ENCODE measurements around the gene DNAJB8.

DNA sequence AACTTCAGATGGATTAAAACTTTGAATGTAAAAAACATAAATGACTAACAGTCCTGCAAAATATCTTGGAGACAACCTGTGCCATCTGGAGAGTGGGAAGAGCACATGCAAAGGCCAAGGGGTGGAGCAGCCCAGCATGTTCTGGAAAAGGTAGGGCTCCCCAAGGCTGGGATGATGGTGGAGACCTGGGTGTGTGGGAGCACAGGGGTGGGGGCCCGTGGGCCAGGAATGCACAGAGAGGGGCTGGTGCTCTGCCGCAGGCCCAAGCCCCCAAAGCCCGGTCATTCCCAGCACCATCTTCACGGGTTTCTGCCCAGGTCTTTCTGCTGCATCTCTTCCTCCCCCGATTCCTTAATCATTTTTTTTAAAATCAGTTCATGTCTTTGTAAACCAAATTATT, 36.0 kb upstream of the DNAJB8 start:
- TF ChIP-seq SP1 (IDR thresholded peaks at IDR 0.05) (no peak), GABPA (IDR thresholded peaks at IDR 0.05 in 1 of 2, conservative IDR thresholded peaks at IDR 0.05 in 1 of 2) (no peak), RXRA (IDR thresholded peaks at IDR 0.05) (no peak), TAF1 (conservative IDR thresholded peaks at IDR 0.05) (no peak), YY1 (IDR thresholded peaks at IDR 0.05) (no peak), EGR1 (IDR thresholded peaks at IDR 0.05; ENCODE audit: low read depth in 2 of 2) (no peak)
- TF ChIP-seq, protein P1, sequence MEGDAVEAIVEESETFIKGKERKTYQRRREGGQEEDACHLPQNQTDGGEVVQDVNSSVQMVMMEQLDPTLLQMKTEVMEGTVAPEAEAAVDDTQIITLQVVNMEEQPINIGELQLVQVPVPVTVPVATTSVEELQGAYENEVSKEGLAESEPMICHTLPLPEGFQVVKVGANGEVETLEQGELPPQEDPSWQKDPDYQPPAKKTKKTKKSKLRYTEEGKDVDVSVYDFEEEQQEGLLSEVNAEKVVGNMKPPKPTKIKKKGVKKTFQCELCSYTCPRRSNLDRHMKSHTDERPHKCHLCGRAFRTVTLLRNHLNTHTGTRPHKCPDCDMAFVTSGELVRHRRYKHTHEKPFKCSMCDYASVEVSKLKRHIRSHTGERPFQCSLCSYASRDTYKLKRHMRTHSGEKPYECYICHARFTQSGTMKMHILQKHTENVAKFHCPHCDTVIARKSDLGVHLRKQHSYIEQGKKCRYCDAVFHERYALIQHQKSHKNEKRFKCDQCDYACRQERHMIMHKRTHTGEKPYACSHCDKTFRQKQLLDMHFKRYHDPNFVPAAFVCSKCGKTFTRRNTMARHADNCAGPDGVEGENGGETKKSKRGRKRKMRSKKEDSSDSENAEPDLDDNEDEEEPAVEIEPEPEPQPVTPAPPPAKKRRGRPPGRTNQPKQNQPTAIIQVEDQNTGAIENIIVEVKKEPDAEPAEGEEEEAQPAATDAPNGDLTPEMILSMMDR (IDR thresholded peaks at IDR 0.05; ENCODE audit: low read depth, low read length, missing input control) = no peak
- TF ChIP-seq, protein P2, sequence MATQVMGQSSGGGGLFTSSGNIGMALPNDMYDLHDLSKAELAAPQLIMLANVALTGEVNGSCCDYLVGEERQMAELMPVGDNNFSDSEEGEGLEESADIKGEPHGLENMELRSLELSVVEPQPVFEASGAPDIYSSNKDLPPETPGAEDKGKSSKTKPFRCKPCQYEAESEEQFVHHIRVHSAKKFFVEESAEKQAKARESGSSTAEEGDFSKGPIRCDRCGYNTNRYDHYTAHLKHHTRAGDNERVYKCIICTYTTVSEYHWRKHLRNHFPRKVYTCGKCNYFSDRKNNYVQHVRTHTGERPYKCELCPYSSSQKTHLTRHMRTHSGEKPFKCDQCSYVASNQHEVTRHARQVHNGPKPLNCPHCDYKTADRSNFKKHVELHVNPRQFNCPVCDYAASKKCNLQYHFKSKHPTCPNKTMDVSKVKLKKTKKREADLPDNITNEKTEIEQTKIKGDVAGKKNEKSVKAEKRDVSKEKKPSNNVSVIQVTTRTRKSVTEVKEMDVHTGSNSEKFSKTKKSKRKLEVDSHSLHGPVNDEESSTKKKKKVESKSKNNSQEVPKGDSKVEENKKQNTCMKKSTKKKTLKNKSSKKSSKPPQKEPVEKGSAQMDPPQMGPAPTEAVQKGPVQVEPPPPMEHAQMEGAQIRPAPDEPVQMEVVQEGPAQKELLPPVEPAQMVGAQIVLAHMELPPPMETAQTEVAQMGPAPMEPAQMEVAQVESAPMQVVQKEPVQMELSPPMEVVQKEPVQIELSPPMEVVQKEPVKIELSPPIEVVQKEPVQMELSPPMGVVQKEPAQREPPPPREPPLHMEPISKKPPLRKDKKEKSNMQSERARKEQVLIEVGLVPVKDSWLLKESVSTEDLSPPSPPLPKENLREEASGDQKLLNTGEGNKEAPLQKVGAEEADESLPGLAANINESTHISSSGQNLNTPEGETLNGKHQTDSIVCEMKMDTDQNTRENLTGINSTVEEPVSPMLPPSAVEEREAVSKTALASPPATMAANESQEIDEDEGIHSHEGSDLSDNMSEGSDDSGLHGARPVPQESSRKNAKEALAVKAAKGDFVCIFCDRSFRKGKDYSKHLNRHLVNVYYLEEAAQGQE (IDR thresholded peaks at IDR 0.05) = no peak
- TF ChIP-seq, protein P3, sequence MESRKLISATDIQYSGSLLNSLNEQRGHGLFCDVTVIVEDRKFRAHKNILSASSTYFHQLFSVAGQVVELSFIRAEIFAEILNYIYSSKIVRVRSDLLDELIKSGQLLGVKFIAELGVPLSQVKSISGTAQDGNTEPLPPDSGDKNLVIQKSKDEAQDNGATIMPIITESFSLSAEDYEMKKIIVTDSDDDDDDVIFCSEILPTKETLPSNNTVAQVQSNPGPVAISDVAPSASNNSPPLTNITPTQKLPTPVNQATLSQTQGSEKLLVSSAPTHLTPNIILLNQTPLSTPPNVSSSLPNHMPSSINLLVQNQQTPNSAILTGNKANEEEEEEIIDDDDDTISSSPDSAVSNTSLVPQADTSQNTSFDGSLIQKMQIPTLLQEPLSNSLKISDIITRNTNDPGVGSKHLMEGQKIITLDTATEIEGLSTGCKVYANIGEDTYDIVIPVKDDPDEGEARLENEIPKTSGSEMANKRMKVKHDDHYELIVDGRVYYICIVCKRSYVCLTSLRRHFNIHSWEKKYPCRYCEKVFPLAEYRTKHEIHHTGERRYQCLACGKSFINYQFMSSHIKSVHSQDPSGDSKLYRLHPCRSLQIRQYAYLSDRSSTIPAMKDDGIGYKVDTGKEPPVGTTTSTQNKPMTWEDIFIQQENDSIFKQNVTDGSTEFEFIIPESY (IDR thresholded peaks at IDR 0.05) = no peak
- TF ChIP-seq, protein P4, sequence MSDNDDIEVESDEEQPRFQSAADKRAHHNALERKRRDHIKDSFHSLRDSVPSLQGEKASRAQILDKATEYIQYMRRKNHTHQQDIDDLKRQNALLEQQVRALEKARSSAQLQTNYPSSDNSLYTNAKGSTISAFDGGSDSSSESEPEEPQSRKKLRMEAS (IDR thresholded peaks at IDR 0.05) = no peak
